Chondrocyte (in vitro differentiated cells): Measurements from ENCODE around the gene KCNJ10. TPM values are rescaled to one million over a fixed set of nuclear protein-coding genes. Genes with fewer than 3 reads are reported as not detected.
"Not testable (repeated sequence)": the region's sequence is repeated elsewhere in the genome, so short reads cannot be mapped to it uniquely, and the experiment has no call there.

Source experiments
- DNase-seq: peaks from one replicate; pipeline ENCODE4 v3.0.0; 2021; ENCODE audit warnings: mixed read lengths, low spot score
- H3K27ac Mint-ChIP-seq: one replicate; pipeline ENCODE4 v1.8.0; 2021; ENCODE audit warnings: mild to moderate bottlenecking, moderate library complexity, mixed read lengths; ENCODE audit not compliant: unreplicated experiment
- H3K27me3 Mint-ChIP-seq: 2 replicates; pipeline ENCODE4 v1.8.0; 2021; ENCODE audit warnings: low read depth, mixed read lengths
- H3K36me3 Mint-ChIP-seq: 2 replicates; pipeline ENCODE4 v1.8.0; 2021; ENCODE audit warnings: low read depth, mixed read lengths
- H3K4me1 Mint-ChIP-seq: 2 replicates; pipeline ENCODE4 v1.8.0; 2021; ENCODE audit warnings: low read depth, mild to moderate bottlenecking, mixed read lengths
- H3K4me3 Mint-ChIP-seq: one replicate; pipeline ENCODE4 v1.8.0; 2021; ENCODE audit warnings: mild to moderate bottlenecking, moderate library complexity, mixed read lengths; ENCODE audit not compliant: unreplicated experiment
- H3K9me3 Mint-ChIP-seq: 2 replicates; pipeline ENCODE4 v1.8.0; 2021; ENCODE audit warnings: low read depth, mixed read lengths
- CTCF ChIP-seq: fragments of 200-600 bp; sonication (generic); IDR thresholded peaks from 2 replicates; pipeline ENCODE4 v1.5.0; 2021; ENCODE audit warnings: antibody characterized with exemption, mild to moderate bottlenecking, moderate library complexity
- total RNA-seq: library from RNA; stranded (reverse); gene quantifications from 3 replicates; pipeline ENCODE4 v1.2.1, GENCODE V29; 2021

KCNJ10 gene
- total RNA-seq, 1 donor from 2014 or later = not detected

- no peak for DNase-seq
- Mint-ChIP-seq H3K27ac (peak within 1 kb of the TSS; percentile 42), H3K36me3 (no peaks in the 10 kb centered on the region), H3K27me3 (peaks cover 20% of the 10 kb centered on the region), H3K4me1 (peaks cover 44% of the 10 kb centered on the region), H3K4me3 (peak within 1 kb of the TSS; percentile 48), H3K9me3 (no peaks in the 10 kb centered on the region)
- no peak for TF ChIP-seq CTCF
Measured at GRCh38 chr1:160115545-160116282, 45.8 kb upstream of the KCNJ10 start, which contains the start of gene ATP1A2. TSS of gene ATP1A2 (plus strand) at chr1:160115759. CDS start at chr1:160115862, 103 bp downstream.

GRCh38 chr1:160114085-160114484 lies 44.1 kb upstream of the KCNJ10 start:
- Mint-ChIP-seq H3K27me3 (peaks cover 23% of the 10 kb centered on the region), H3K27ac (no peak overlapping the region), H3K9me3 (no peaks in the 10 kb centered on the region)

GRCh38 chr1:160113407-160113806 lies 43.4 kb upstream of the KCNJ10 start:
- H3K27ac Mint-ChIP-seq = no peak overlapping the region

More at GRCh38 chr1:160114085-160114484, 44.1 kb upstream of the KCNJ10 start:
- Mint-ChIP-seq H3K4me1 (peaks cover 48% of the 10 kb centered on the region), H3K4me3 (no peak overlapping the region), H3K36me3 (no peaks in the 10 kb centered on the region)
- no peak for DNase-seq
- TF ChIP-seq CTCF = no peak

GRCh38 chr1:160112357-160112756 lies 42.4 kb upstream of the KCNJ10 start:
- Mint-ChIP-seq H3K4me3 (no peak overlapping the region), H3K27me3 (peaks cover 26% of the 10 kb centered on the region), H3K9me3 (no peaks in the 10 kb centered on the region), H3K36me3 (no peaks in the 10 kb centered on the region), H3K27ac (no peak overlapping the region), H3K4me1 (peaks cover 42% of the 10 kb centered on the region)
- no peak for DNase-seq
- no peak for TF ChIP-seq CTCF

More at GRCh38 chr1:160113407-160113806, 43.4 kb upstream of the KCNJ10 start:
- peak; percentile 11 for TF ChIP-seq CTCF
- DNase-seq = no peak
- H3K4me1 Mint-ChIP-seq = peaks cover 51% of the 10 kb centered on the region
- H3K4me3 Mint-ChIP-seq = no peak overlapping the region
- no peaks in the 10 kb centered on the region for H3K36me3 Mint-ChIP-seq
- no peaks in the 10 kb centered on the region for H3K9me3 Mint-ChIP-seq
- H3K27me3 Mint-ChIP-seq = peaks cover 26% of the 10 kb centered on the region

GRCh38 chr1:160111462-160111861 lies 41.5 kb upstream of the KCNJ10 start:
- not testable (repeated sequence) for H3K9me3 Mint-ChIP-seq, H3K4me3 Mint-ChIP-seq, H3K36me3 Mint-ChIP-seq, DNase-seq, H3K27ac Mint-ChIP-seq
- peaks cover 34% of the 10 kb centered on the region for H3K4me1 Mint-ChIP-seq
- H3K27me3 Mint-ChIP-seq = peaks cover 26% of the 10 kb centered on the region

GRCh38 chr1:160109686-160110085 lies 39.7 kb upstream of the KCNJ10 start:
- peaks cover 23% of the 10 kb centered on the region for H3K4me1 Mint-ChIP-seq
- no peaks in the 10 kb centered on the region for H3K36me3 Mint-ChIP-seq
- H3K9me3 Mint-ChIP-seq = no peaks in the 10 kb centered on the region
- H3K4me3 Mint-ChIP-seq = no peak overlapping the region
- no peak for DNase-seq
- H3K27ac Mint-ChIP-seq = no peak overlapping the region
- TF ChIP-seq CTCF = no peak
- H3K27me3 Mint-ChIP-seq = peaks cover 21% of the 10 kb centered on the region
